Activated CD8-positive, alpha-beta T cell treated with anti-CD3 and anti-CD28 coated beads, Interleukin-2, amount 10 ng/mL, durations not matched to agents 7 days and 5 days (primary cell): ENCODE results near the gene CFAP61. TPM values are rescaled to one million over a fixed set of nuclear protein-coding genes. Genes with fewer than 3 reads are reported as not detected.

Experiments used
- ATAC-seq: fragments of 150-1000 bp; cut with Tn5 transposase; one replicate; pipeline ENCODE4 v1.10.0; 2021; ENCODE audit warnings: moderate library complexity
- CTCF ChIA-PET: fragments of 350-600 bp; sonication (Branson Sonifier 250); formaldehyde crosslinking; loops from one replicate; lab custom pipeline; 2021; ENCODE audit warnings: antibody characterized with exemption; lab: Charles Lee
- POLR2A ChIA-PET: fragments of 350-600 bp; sonication (Branson Sonifier 250); formaldehyde crosslinking; loops from one replicate; lab custom pipeline; 2021; ENCODE audit warnings: antibody characterized with exemption; lab: Charles Lee
- DNase-seq: peaks from one replicate; pipeline ENCODE4 v3.0.0-alpha.2; 2020
- H3K27ac Mint-ChIP-seq: one replicate; pipeline ENCODE4 v1.8.0; 2021; ENCODE audit warnings: mild to moderate bottlenecking, mixed read lengths
- H3K27me3 Mint-ChIP-seq: one replicate; pipeline ENCODE4 v1.8.0; 2021; ENCODE audit warnings: low read depth, mixed read lengths
- H3K36me3 Mint-ChIP-seq: one replicate; pipeline ENCODE4 v1.8.0; 2021; ENCODE audit warnings: low read depth, mixed read lengths
- H3K4me1 Mint-ChIP-seq: one replicate; pipeline ENCODE4 v1.8.0; 2021; ENCODE audit warnings: low read depth, mixed read lengths
- H3K4me3 Mint-ChIP-seq: one replicate; pipeline ENCODE4 v1.8.0; 2021; ENCODE audit warnings: mild to moderate bottlenecking, mixed read lengths
- H3K9me3 Mint-ChIP-seq: one replicate; pipeline ENCODE4 v1.8.0; 2022; ENCODE audit warnings: mixed read lengths; ENCODE audit not compliant: insufficient read depth
- total RNA-seq, 2 experiments: library from RNA; stranded (reverse); gene quantifications; one replicate each; pipeline ENCODE4 v1.2.3, GENCODE V29; 2021

CFAP61 gene
- total RNA-seq, 2 experiments from 2014 or later = not detected

GRCh38 chr20:20272686-20273085 is 220.4 kb downstream of the CFAP61 start:
- POLR2A ChIA-PET = no interaction called here
- no peaks in the 10 kb centered on the region for H3K4me1 Mint-ChIP-seq
- no peak overlapping the region for H3K4me3 Mint-ChIP-seq
- no peaks in the 10 kb centered on the region for H3K36me3 Mint-ChIP-seq
- peaks cover 8% of the 10 kb centered on the region for H3K27me3 Mint-ChIP-seq
- ATAC-seq (no peak), DNase-seq (no peak)
- H3K27ac Mint-ChIP-seq = no peak overlapping the region
- CTCF ChIA-PET = no interaction called here
- H3K9me3 Mint-ChIP-seq = no peaks in the 10 kb centered on the region

- no peaks in the 10 kb centered on the region for H3K4me1 Mint-ChIP-seq
- no peak overlapping the region for H3K27ac Mint-ChIP-seq
- no peaks in the 10 kb centered on the region for H3K36me3 Mint-ChIP-seq
- H3K27me3 Mint-ChIP-seq = peaks cover 11% of the 10 kb centered on the region
- ChIA-PET CTCF (no interaction called here), POLR2A (no interaction called here)
- DNase-seq (no peak), ATAC-seq (no peak)
- H3K4me3 Mint-ChIP-seq = no peak overlapping the region
- H3K9me3 Mint-ChIP-seq = no peaks in the 10 kb centered on the region
Measured at GRCh38 chr20:20273286-20273685, 221.0 kb downstream of the CFAP61 start.

GRCh38 chr20:20274821-20275220 is 222.5 kb downstream of the CFAP61 start:
- ChIA-PET POLR2A (no interaction called here), CTCF (no interaction called here)
- peaks cover 12% of the 10 kb centered on the region for H3K27me3 Mint-ChIP-seq
- H3K4me1 Mint-ChIP-seq = no peaks in the 10 kb centered on the region
- no peak overlapping the region for H3K4me3 Mint-ChIP-seq
- ATAC-seq = no peak
- DNase-seq = no peak
- H3K36me3 Mint-ChIP-seq = no peaks in the 10 kb centered on the region
- H3K27ac Mint-ChIP-seq = no peak overlapping the region
- H3K9me3 Mint-ChIP-seq = no peaks in the 10 kb centered on the region

GRCh38 chr20:20275636-20276035 is 223.3 kb downstream of the CFAP61 start:
- no peak overlapping the region for H3K4me3 Mint-ChIP-seq
- CTCF ChIA-PET = no interaction called here
- ATAC-seq = no peak

GRCh38 chr20:20276811-20277530 is 224.6 kb downstream of the CFAP61 start:
- H3K27ac Mint-ChIP-seq = no peak overlapping the region
- POLR2A ChIA-PET = no interaction called here
- peaks cover 13% of the 10 kb centered on the region for H3K27me3 Mint-ChIP-seq
- CTCF ChIA-PET = no interaction called here
- H3K4me3 Mint-ChIP-seq = no peak overlapping the region
- DNase-seq (no peak), ATAC-seq (no peak)
- H3K9me3 Mint-ChIP-seq = no peaks in the 10 kb centered on the region
- H3K36me3 Mint-ChIP-seq = no peaks in the 10 kb centered on the region
- H3K4me1 Mint-ChIP-seq = no peaks in the 10 kb centered on the region

More at GRCh38 chr20:20275636-20276035, 223.3 kb downstream of the CFAP61 start:
- H3K4me1 Mint-ChIP-seq = no peaks in the 10 kb centered on the region
- no peak overlapping the region for H3K27ac Mint-ChIP-seq
- DNase-seq = no peak
- POLR2A ChIA-PET = no interaction called here
- H3K9me3 Mint-ChIP-seq = no peaks in the 10 kb centered on the region
- H3K36me3 Mint-ChIP-seq = no peaks in the 10 kb centered on the region
- peaks cover 12% of the 10 kb centered on the region for H3K27me3 Mint-ChIP-seq

GRCh38 chr20:20277894-20278335 is 225.6 kb downstream of the CFAP61 start:
- no peaks in the 10 kb centered on the region for H3K36me3 Mint-ChIP-seq
- ChIA-PET CTCF (no interaction called here), POLR2A (no interaction called here)
- no peaks in the 10 kb centered on the region for H3K9me3 Mint-ChIP-seq
- peaks cover 16% of the 10 kb centered on the region for H3K27me3 Mint-ChIP-seq
- ATAC-seq = no peak
- no peak overlapping the region for H3K27ac Mint-ChIP-seq
- H3K4me3 Mint-ChIP-seq = no peak overlapping the region
- no peaks in the 10 kb centered on the region for H3K4me1 Mint-ChIP-seq
- DNase-seq = no peak

GRCh38 chr20:20286061-20286460 is 233.7 kb downstream of the CFAP61 start:
- DNase-seq = peak; percentile 26
- CTCF ChIA-PET = no interaction called here
- Mint-ChIP-seq H3K27ac (no peak overlapping the region), H3K27me3 (peaks cover 6% of the 10 kb centered on the region), H3K4me1 (no peaks in the 10 kb centered on the region), H3K9me3 (no peaks in the 10 kb centered on the region), H3K36me3 (no peaks in the 10 kb centered on the region), H3K4me3 (no peak overlapping the region)
- POLR2A ChIA-PET = no interaction called here
- ATAC-seq = no peak

GRCh38 chr20:20289331-20289730 is 237.0 kb downstream of the CFAP61 start:
- POLR2A ChIA-PET = no interaction called here
- H3K27ac Mint-ChIP-seq = no peak overlapping the region
- ATAC-seq (no peak), DNase-seq (no peak)
- no peaks in the 10 kb centered on the region for H3K36me3 Mint-ChIP-seq
- H3K27me3 Mint-ChIP-seq = peaks cover 2% of the 10 kb centered on the region
- CTCF ChIA-PET = no interaction called here
- no peaks in the 10 kb centered on the region for H3K9me3 Mint-ChIP-seq
- no peak overlapping the region for H3K4me3 Mint-ChIP-seq
- H3K4me1 Mint-ChIP-seq = no peaks in the 10 kb centered on the region

- Mint-ChIP-seq H3K27me3 (no peaks in the 10 kb centered on the region), H3K4me3 (no peak overlapping the region)
- no peak for ATAC-seq
Measured at GRCh38 chr20:20292472-20292871, 240.1 kb downstream of the CFAP61 start.

GRCh38 chr20:20293141-20293540 is 240.8 kb downstream of the CFAP61 start:
- Mint-ChIP-seq H3K27me3 (no peaks in the 10 kb centered on the region), H3K36me3 (no peaks in the 10 kb centered on the region), H3K4me3 (no peak overlapping the region), H3K9me3 (no peaks in the 10 kb centered on the region), H3K27ac (no peak overlapping the region), H3K4me1 (no peaks in the 10 kb centered on the region)
- ATAC-seq (no peak), DNase-seq (no peak)
- ChIA-PET POLR2A (no interaction called here), CTCF (no interaction called here)

More at GRCh38 chr20:20292472-20292871, 240.1 kb downstream of the CFAP61 start:
- POLR2A ChIA-PET = no interaction called here
- Mint-ChIP-seq H3K27ac (no peak overlapping the region), H3K4me1 (no peaks in the 10 kb centered on the region), H3K9me3 (no peaks in the 10 kb centered on the region), H3K36me3 (no peaks in the 10 kb centered on the region)
- no peak for DNase-seq
- CTCF ChIA-PET = no interaction called here

GRCh38 chr20:20293691-20294385 is 241.5 kb downstream of the CFAP61 start:
- DNase-seq (no peak), ATAC-seq (no peak)
- H3K36me3 Mint-ChIP-seq = no peaks in the 10 kb centered on the region
- no peak overlapping the region for H3K4me3 Mint-ChIP-seq
- no peaks in the 10 kb centered on the region for H3K9me3 Mint-ChIP-seq
- ChIA-PET CTCF (no interaction called here), POLR2A (no interaction called here)
- H3K27me3 Mint-ChIP-seq = no peaks in the 10 kb centered on the region
- H3K4me1 Mint-ChIP-seq = no peaks in the 10 kb centered on the region
- no peak overlapping the region for H3K27ac Mint-ChIP-seq

- no peak for ATAC-seq
- ChIA-PET CTCF (no interaction called here), POLR2A (no interaction called here)
- Mint-ChIP-seq H3K9me3 (no peaks in the 10 kb centered on the region), H3K27me3 (no peaks in the 10 kb centered on the region), H3K27ac (no peak overlapping the region), H3K4me1 (no peaks in the 10 kb centered on the region), H3K4me3 (no peak overlapping the region), H3K36me3 (no peaks in the 10 kb centered on the region)
- no peak for DNase-seq
Measured at GRCh38 chr20:20295621-20296498, 243.5 kb downstream of the CFAP61 start.
